Endothelial cell of umbilical vein (primary cell): ENCODE measurements around the gene TSPAN5.
A peak's percentile ranks its signal among the peaks of the same experiment; 100 is the strongest.

ENCODE experiments used
- CTCF ChIP-seq, 2 donors: IDR thresholded peaks; 1 replicate in 1 of 2; 2 replicates in 1 of 2; pipeline ENCODE4 v1.5.1; 2011; ENCODE audit warnings: low read length in 2 of 2, mild to moderate bottlenecking in 2 of 2, moderate library complexity in 2 of 2, control low read depth in 1 of 2, inconsistent platforms in 1 of 2, low read depth in 1 of 2; ENCODE audit not compliant: insufficient read depth in 1 of 2; ENCODE audit errors: extremely low read depth in 1 of 2
- EZH2 ChIP-seq: IDR thresholded peaks from 2 replicates; pipeline ENCODE4 v1.6.1; 2012; ENCODE audit warnings: borderline replicate concordance, low read depth, mild to moderate bottlenecking, moderate library complexity, low read length, inconsistent platforms; ENCODE audit not compliant: severe bottlenecking
- JUN ChIP-seq: IDR thresholded peaks from 2 replicates; pipeline ENCODE4 v1.6.1; 2011; ENCODE audit warnings: borderline replicate concordance, low read depth; ENCODE audit not compliant: insufficient read length, insufficient read depth
- MAX ChIP-seq: IDR thresholded peaks from 2 replicates; pipeline ENCODE4 v1.6.1; 2011; ENCODE audit not compliant: insufficient read depth, insufficient read length
- MYC ChIP-seq: IDR thresholded peaks from one replicate; pipeline ENCODE4 v1.6.1; 2011; ENCODE audit warnings: mild to moderate bottlenecking, low read depth, low read length
- POLR2AphosphoS5 ChIP-seq: IDR thresholded peaks from 2 replicates; pipeline ENCODE4 v1.6.1; 2012; ENCODE audit warnings: low read depth, mild to moderate bottlenecking, control low read depth, low read length, moderate library complexity; ENCODE audit not compliant: insufficient read depth

DNA sequence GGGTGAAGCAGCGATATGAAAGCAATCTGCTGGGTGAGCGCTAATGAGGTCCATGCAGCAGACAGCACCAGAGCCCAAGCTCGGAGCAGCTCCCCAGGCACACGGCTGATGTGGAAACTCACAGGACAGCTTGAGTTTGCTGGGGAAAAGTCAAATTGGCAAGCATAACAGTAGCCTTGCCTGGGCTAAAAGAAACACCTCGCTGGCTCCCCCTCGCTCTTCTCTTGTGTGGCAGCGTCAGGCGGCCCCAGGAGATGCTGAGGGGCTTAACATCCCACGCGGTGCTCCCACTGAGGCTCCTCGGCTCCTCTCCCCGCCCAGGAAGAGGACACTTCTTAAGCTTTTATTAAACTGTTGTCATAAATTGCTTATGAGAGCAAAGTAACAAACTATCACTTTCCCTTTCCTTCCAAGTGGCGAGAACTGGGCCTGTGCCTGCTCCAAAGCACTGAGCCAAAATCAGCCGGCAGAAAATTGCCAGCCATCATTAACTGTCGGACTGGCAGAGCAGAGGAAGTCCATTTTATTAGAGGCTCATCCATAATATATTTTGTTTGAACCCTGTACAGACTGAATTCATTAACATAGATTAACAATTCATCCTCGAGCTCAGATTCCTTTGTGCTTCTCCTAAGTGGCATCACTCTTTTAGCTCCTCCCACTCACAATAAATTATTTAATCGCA lies 111.4 kb downstream of the TSPAN5 start:
- TF ChIP-seq CTCF (IDR thresholded peaks at IDR 0.05; ENCODE audit: extremely low read depth in 1 of 2, insufficient read depth in 1 of 2, low read depth in 1 of 2, low read length in 2 of 2), result peak in 1 of 2 donors; percentile 5
- TF ChIP-seq POLR2AphosphoS5, result no peak
- TF ChIP-seq JUN, result no peak
- no peak for TF ChIP-seq MYC
- TF ChIP-seq EZH2, result no peak
- no peak for TF ChIP-seq MAX
